ENCODE measurements around the gene TMEM134.
"Not testable (repeated sequence)": the region's sequence is repeated elsewhere in the genome, so short reads cannot be mapped to it uniquely, and the experiment has no call there.

Gene TMEM134, protein sequence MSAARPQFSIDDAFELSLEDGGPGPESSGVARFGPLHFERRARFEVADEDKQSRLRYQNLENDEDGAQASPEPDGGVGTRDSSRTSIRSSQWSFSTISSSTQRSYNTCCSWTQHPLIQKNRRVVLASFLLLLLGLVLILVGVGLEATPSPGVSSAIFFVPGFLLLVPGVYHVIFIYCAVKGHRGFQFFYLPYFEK

DNA sequence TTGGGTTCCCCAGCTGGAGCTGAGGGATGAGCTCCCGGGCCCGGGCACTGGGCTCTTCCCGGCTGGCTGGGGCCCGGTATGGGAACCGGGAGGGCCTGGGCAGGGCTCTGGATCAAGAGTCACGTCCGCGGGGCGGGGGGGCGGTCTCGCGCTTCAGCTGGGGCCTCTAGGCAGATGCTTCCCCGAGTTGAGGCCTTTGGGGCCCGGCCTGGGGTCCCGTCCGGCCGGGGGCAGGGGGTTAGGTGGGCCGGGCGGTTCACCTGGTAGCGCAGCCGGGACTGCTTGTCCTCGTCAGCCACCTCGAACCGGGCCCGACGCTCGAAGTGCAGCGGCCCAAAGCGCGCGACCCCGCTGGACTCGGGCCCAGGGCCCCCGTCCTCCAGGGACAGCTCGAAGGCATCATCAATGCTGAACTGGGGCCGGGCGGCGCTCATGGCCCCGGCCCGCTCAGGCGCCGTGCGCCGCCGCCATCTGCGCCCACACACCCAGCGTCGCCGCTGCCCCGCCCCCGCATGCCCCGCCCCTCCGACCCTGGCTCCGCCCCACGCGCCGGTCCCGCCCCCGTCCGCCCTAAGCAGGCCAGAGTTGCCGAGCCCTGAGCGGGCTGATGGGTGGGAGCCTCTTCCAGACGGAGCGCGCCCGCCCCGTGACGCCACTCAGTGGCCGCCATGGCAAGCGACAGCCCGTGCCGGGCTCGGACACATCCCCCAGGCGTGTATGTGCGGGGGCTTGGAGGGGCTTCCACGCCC is at the start of gene TMEM134:
Gene TMEM134, minus strand, starts transcription at position 493 of the 749 bp plus-strand sequence. Its CDS starts 59 bp downstream, at position 434.
- peak within 1 kb of the TSS; percentile 93 for H3K4me3 ChIP-seq (ENCODE audit: low read length)
- H3K79me2 ChIP-seq (ENCODE audit: low read length) = peaks cover 15% of the 10 kb centered on the region
- H3K27ac ChIP-seq (ENCODE audit: low read length) = peak within 1 kb of the TSS; percentile 53
- peak within 1 kb of the TSS; percentile 85 for H2AFZ ChIP-seq (ENCODE audit: low read depth, low read length)
- peak within 1 kb of the TSS; percentile 92 for H3K4me2 ChIP-seq (ENCODE audit: low read length)
- no peaks in the 10 kb centered on the region for H3K27me3 ChIP-seq (ENCODE audit: low read depth, low read length)
- no peaks in the 10 kb centered on the region for H3K9me3 ChIP-seq (ENCODE audit: insufficient read depth, low read length)
- H3K36me3 ChIP-seq (replicated peaks; ENCODE audit: low read depth, low read length) = no peaks in the 10 kb centered on the region
- H3K4me1 ChIP-seq (ENCODE audit: low read length) = peaks cover 51% of the 10 kb centered on the region
- H3K9ac ChIP-seq (ENCODE audit: low read length) = peak within 1 kb of the TSS; percentile 87
- H4K20me1 ChIP-seq (ENCODE audit: insufficient read depth, low read length) = no peaks in the 10 kb centered on the region
- no peak for TF ChIP-seq EZH2phosphoT487 (IDR thresholded peaks at IDR 0.05; ENCODE audit: low read depth)
- TF ChIP-seq, protein P1, sequence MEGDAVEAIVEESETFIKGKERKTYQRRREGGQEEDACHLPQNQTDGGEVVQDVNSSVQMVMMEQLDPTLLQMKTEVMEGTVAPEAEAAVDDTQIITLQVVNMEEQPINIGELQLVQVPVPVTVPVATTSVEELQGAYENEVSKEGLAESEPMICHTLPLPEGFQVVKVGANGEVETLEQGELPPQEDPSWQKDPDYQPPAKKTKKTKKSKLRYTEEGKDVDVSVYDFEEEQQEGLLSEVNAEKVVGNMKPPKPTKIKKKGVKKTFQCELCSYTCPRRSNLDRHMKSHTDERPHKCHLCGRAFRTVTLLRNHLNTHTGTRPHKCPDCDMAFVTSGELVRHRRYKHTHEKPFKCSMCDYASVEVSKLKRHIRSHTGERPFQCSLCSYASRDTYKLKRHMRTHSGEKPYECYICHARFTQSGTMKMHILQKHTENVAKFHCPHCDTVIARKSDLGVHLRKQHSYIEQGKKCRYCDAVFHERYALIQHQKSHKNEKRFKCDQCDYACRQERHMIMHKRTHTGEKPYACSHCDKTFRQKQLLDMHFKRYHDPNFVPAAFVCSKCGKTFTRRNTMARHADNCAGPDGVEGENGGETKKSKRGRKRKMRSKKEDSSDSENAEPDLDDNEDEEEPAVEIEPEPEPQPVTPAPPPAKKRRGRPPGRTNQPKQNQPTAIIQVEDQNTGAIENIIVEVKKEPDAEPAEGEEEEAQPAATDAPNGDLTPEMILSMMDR (IDR thresholded peaks at IDR 0.05; ENCODE audit: low read depth, low read length) = peak; percentile 65

DNA sequence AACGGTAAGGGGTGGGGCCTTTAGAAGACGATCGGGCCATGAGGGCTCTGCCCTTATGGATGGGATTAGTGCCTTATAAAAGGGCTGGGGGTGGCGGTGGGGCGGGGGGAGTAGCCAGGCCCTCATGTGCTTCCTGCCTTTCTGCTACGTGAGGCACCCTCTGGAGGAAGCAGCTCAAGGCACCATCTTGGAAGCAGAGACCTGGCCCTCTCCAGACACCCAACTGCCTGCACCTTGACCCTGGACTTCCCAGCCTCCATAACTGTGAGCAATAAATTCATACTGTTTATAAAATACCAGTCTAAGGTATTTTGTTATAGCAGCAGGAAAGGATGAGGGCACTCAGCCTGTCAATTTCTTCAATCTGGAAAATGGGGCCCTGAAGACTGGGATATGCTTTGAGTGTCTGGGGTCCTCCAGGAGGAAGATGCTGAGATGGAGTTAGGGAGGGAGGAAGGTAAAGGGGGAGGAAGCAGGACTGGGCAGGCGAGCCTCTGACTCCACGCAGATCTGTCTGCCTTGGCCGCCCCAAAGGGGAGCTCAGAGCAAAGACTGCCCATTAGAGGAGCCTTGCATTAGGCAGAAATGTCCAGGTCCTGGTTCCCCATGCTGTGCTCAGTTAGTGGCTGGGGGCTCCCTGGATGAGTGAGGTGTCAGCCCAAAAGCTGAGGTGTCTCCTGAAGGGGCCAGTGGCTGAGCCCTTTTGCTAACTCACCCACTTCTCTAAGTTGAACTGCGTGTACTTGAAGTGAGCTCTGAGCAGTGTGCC is 48.9 kb upstream of the TMEM134 start:
- TF ChIP-seq EZH2phosphoT487 (IDR thresholded peaks at IDR 0.05; ENCODE audit: low read depth) = no peak
- TF ChIP-seq, protein P1 (IDR thresholded peaks at IDR 0.05; ENCODE audit: low read depth, low read length) = no peak
- no peaks in the 10 kb centered on the region for H4K20me1 ChIP-seq (ENCODE audit: insufficient read depth, low read length)
- H3K9ac ChIP-seq (ENCODE audit: low read length) = no peak overlapping the region
- H2AFZ ChIP-seq (ENCODE audit: low read depth, low read length) = no peak overlapping the region; the same call in 1 of the 2 replicates
- no peaks in the 10 kb centered on the region for H3K9me3 ChIP-seq (ENCODE audit: insufficient read depth, low read length)
- no peak overlapping the region for H3K27ac ChIP-seq (ENCODE audit: low read length)
- no peaks in the 10 kb centered on the region for H3K4me1 ChIP-seq (ENCODE audit: low read length)
- H3K4me2 ChIP-seq (ENCODE audit: low read length) = no peak overlapping the region
- H3K36me3 ChIP-seq (replicated peaks; ENCODE audit: low read depth, low read length) = no peaks in the 10 kb centered on the region
- no peak overlapping the region for H3K4me3 ChIP-seq (ENCODE audit: low read length)
- no peaks in the 10 kb centered on the region for H3K79me2 ChIP-seq (ENCODE audit: low read length)
- peaks cover 16% of the 10 kb centered on the region for H3K27me3 ChIP-seq (ENCODE audit: low read depth, low read length)

DNA sequence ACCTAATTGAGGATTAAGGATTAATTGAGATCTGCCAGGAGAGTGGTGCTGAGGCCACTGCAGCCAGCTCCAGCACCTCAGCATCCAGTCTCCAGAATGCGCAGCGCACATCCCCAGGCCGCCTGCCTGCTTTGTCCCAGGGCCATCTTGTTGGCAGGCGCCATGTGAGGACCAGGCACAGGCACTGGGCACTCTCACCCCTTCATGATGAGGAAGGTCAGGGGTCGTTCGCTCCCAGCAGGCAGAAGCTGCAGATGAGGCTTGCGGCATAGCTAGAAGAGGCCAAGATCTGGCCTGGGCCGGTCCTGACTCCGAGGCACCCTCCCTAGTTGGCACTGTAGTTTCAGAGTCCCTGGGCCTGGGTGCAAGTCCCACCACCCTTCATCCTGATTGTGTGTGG is 47.8 kb upstream of the TMEM134 start:
- no peak overlapping the region for H3K4me2 ChIP-seq (ENCODE audit: low read length)
- no peaks in the 10 kb centered on the region for H3K36me3 ChIP-seq (replicated peaks; ENCODE audit: low read depth, low read length)
- H3K27ac ChIP-seq (ENCODE audit: low read length) = no peak overlapping the region
- no peaks in the 10 kb centered on the region for H3K4me1 ChIP-seq (ENCODE audit: low read length)
- H4K20me1 ChIP-seq (ENCODE audit: insufficient read depth, low read length) = no peaks in the 10 kb centered on the region
- no peaks in the 10 kb centered on the region for H3K79me2 ChIP-seq (ENCODE audit: low read length)
- no peak overlapping the region for H3K9ac ChIP-seq (ENCODE audit: low read length)
- TF ChIP-seq, protein P1 (IDR thresholded peaks at IDR 0.05; ENCODE audit: low read depth, low read length) = no peak
- TF ChIP-seq EZH2phosphoT487 (IDR thresholded peaks at IDR 0.05; ENCODE audit: low read depth) = no peak
- H2AFZ ChIP-seq (ENCODE audit: low read depth, low read length) = no peak overlapping the region
- no peaks in the 10 kb centered on the region for H3K9me3 ChIP-seq (ENCODE audit: insufficient read depth, low read length)
- peaks cover 18% of the 10 kb centered on the region for H3K27me3 ChIP-seq (ENCODE audit: low read depth, low read length)
- no peak overlapping the region for H3K4me3 ChIP-seq (ENCODE audit: low read length)

DNA sequence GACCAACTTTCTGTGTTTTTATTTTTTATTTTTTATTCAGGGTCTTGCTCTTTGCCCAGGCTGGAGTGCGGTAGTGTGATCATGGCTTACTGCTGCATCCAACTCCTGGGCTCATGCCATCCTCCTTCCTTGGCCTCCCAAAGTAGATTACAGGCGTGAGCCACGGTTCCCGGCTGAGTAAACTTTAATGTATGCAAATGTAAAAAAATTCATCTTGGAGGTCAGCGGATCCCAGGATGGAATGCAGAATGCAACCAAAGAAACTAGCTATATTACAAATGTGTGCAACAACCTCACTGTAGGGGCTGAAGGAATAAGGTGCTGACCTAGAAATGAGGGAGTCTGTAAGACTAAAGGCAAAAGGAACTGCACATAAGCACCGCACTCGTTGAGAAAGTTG is 45.1 kb upstream of the TMEM134 start:
- Histone ChIP-seq H3K4me2 (ENCODE audit: low read length) (no peak overlapping the region), H3K79me2 (ENCODE audit: low read length) (no peaks in the 10 kb centered on the region), H4K20me1 (ENCODE audit: insufficient read depth, low read length) (no peaks in the 10 kb centered on the region), H2AFZ (ENCODE audit: low read depth, low read length) (no peak overlapping the region), H3K9ac (ENCODE audit: low read length) (no peak overlapping the region), H3K4me3 (ENCODE audit: low read length) (no peak overlapping the region), H3K27ac (ENCODE audit: low read length) (no peak overlapping the region), H3K9me3 (ENCODE audit: insufficient read depth, low read length) (no peaks in the 10 kb centered on the region), H3K36me3 (replicated peaks; ENCODE audit: low read depth, low read length) (no peaks in the 10 kb centered on the region), H3K4me1 (ENCODE audit: low read length) (peaks cover 2% of the 10 kb centered on the region), H3K27me3 (ENCODE audit: low read depth, low read length) (peaks cover 18% of the 10 kb centered on the region)
- TF ChIP-seq EZH2phosphoT487 (IDR thresholded peaks at IDR 0.05; ENCODE audit: low read depth) = no peak

DNA sequence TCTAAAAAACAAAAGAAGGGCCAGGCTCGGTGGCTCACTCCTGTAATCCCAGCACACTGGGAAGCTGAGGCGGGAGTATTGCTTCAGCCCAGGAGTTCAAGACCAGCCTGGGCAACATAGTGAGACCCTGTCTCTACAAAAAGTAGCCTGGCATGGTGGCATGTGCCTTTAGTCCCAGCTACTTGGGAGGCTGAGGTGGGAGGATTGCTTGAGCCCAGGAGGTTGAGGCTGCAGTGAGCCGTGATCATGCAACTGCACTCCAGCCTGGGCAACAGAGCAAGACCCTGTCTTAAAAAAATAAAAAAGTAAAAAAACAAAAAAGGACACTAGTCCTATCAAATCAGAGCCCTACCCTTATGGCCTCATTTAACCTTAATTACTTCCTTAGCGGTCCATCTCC is 42.5 kb upstream of the TMEM134 start:
- H4K20me1 ChIP-seq (ENCODE audit: insufficient read depth, low read length); H3K36me3 ChIP-seq (replicated peaks; ENCODE audit: low read depth, low read length); H3K4me2 ChIP-seq (ENCODE audit: low read length); H2AFZ ChIP-seq (ENCODE audit: low read depth, low read length); H3K9ac ChIP-seq (ENCODE audit: low read length); H3K4me3 ChIP-seq (ENCODE audit: low read length); H3K79me2 ChIP-seq (ENCODE audit: low read length); H3K27ac ChIP-seq (ENCODE audit: low read length); H3K9me3 ChIP-seq (ENCODE audit: insufficient read depth, low read length): not testable (repeated sequence)
- Histone ChIP-seq H3K4me1 (ENCODE audit: low read length) (peaks cover 12% of the 10 kb centered on the region), H3K27me3 (ENCODE audit: low read depth, low read length) (peaks cover 18% of the 10 kb centered on the region)
